ENCODE results near the gene MIDN. TPM values are rescaled to one million over a fixed set of nuclear protein-coding genes. Genes with fewer than 3 reads are reported as not detected.
A peak's percentile ranks its signal among the peaks of the same experiment; 100 is the strongest.

The MIDN gene
- polyA plus RNA-seq, 4 donors = 28.1 to 106 (median 33.0) TPM

GRCh38 chr19:1291761-1292418 is 43.5 kb downstream of the MIDN start:
- peak overlapping the region in 1 of 3 donors; percentile 18 for H3K4me3 ChIP-seq (ENCODE audit: low read depth in 1 of 3, low read length in 3 of 3)
- peaks cover 0 to 5% (median 0%) of the 10 kb centered on the region in 3 donors for H3K27me3 ChIP-seq (ENCODE audit: control insufficient read depth in 3 of 3, insufficient read depth in 3 of 3, low read length in 3 of 3)
- peaks cover 0 to 69% (median 4%) of the 10 kb centered on the region in 3 donors for H3K4me1 ChIP-seq (ENCODE audit: control insufficient read depth in 3 of 3, insufficient read depth in 2 of 3, low read depth in 1 of 3, low read length in 2 of 3)
- peak overlapping the region in 2 of 3 donors; percentile 77 to 94 for H3K27ac ChIP-seq (ENCODE audit: low read depth in 1 of 3, low read length in 2 of 3)
- FAIRE-seq = no peak
- WGBS, 3 donors = 12 to 45% (median 33%) methylated on average over 25 of the region's 25 CpGs
- H3K9me3 ChIP-seq (ENCODE audit: control insufficient read depth in 2 of 2, insufficient read depth in 1 of 2, low read depth in 1 of 2, low read length in 1 of 2) = no peaks in the 10 kb centered on the region
- peaks cover 0 to 87% (median 0%) of the 10 kb centered on the region in 3 donors for H3K36me3 ChIP-seq (ENCODE audit: control insufficient read depth in 3 of 3, insufficient read depth in 2 of 3, low read depth in 1 of 3, low read length in 3 of 3)
- peak; percentile 79 to 81 for DNase-seq

GRCh38 chr19:1292419-1293151 is 44.2 kb downstream of the MIDN start:
- Histone ChIP-seq H3K4me1 (ENCODE audit: control insufficient read depth in 3 of 3, insufficient read depth in 2 of 3, low read depth in 1 of 3, low read length in 2 of 3) (peaks cover 0 to 68% (median 4%) of the 10 kb centered on the region in 3 donors), H3K4me3 (ENCODE audit: low read depth in 1 of 3, low read length in 3 of 3) (no peak overlapping the region), H3K36me3 (ENCODE audit: control insufficient read depth in 3 of 3, insufficient read depth in 2 of 3, low read depth in 1 of 3, low read length in 3 of 3) (peaks cover 0 to 89% (median 0%) of the 10 kb centered on the region in 3 donors), H3K27me3 (ENCODE audit: control insufficient read depth in 3 of 3, insufficient read depth in 3 of 3, low read length in 3 of 3) (peaks cover 0 to 2% (median 0%) of the 10 kb centered on the region in 3 donors), H3K9me3 (ENCODE audit: control insufficient read depth in 2 of 2, insufficient read depth in 1 of 2, low read depth in 1 of 2, low read length in 1 of 2) (no peaks in the 10 kb centered on the region), H3K27ac (ENCODE audit: low read depth in 1 of 3, low read length in 2 of 3) (peak overlapping the region in 2 of 3 donors; percentile 77 to 94)
- WGBS, 3 donors = 80 to 83% (median 81%) methylated on average over 17 of the region's 17 CpGs
- no peak for FAIRE-seq
- no peak for DNase-seq

DNA sequence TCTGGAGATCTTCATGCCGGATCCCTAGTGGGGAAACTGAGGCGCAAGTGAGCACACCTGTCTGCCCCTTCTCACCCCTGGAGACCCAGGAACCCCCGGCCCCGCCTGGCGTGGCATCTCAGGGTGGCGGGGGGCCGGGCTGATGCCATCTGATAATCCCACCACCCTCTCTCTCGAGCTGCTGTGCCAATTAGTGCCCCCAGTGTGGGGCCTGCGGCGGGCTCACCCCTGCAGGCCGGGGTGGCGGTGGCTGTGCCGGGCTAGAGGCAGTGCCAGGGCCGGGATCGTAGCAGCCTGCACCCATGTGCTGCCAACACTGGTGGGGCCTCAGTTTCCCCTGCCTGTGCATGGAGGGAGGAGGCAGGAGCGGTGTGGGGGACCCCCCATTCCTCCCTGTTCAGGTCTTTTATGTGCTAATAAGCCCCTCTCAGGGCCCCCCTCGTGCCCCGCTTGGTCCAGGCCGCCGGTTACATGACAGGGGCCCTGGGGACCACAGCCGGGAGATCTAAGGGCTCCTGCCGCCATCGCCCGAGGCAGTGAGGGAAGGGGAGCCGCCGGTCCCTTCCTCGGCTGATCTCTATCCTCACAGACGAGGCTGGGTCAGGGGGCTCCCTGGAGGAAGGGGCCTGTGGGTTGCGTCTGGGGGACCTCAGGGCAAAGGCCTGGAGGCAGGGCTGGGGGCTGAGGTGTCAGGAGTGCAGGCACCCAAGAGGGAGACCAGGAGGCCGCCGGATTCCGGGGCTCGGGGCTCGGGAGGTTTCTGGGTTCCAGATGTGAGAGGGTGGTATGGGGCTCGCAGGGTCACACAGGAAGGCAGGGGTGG is 45.6 kb downstream of the MIDN start:
- Histone ChIP-seq H3K4me1 (ENCODE audit: control insufficient read depth in 3 of 3, insufficient read depth in 2 of 3, low read depth in 1 of 3, low read length in 2 of 3) (peaks cover 0 to 58% (median 4%) of the 10 kb centered on the region in 3 donors), H3K27me3 (ENCODE audit: control insufficient read depth in 3 of 3, insufficient read depth in 3 of 3, low read length in 3 of 3) (peaks cover 0 to 2% (median 0%) of the 10 kb centered on the region in 3 donors), H3K9me3 (ENCODE audit: control insufficient read depth in 2 of 2, insufficient read depth in 1 of 2, low read depth in 1 of 2, low read length in 1 of 2) (no peaks in the 10 kb centered on the region), H3K4me3 (ENCODE audit: low read depth in 1 of 3, low read length in 3 of 3) (no peak overlapping the region), H3K27ac (ENCODE audit: low read depth in 1 of 3, low read length in 2 of 3) (no peak overlapping the region), H3K36me3 (ENCODE audit: control insufficient read depth in 3 of 3, insufficient read depth in 2 of 3, low read depth in 1 of 3, low read length in 3 of 3) (peaks cover 0 to 86% (median 0%) of the 10 kb centered on the region in 3 donors)
- no peak for DNase-seq
- whole genome bisulfite sequencing, 3 donors = 83 to 84% (median 83%) methylated on average over 29 to 35 of the region's 35 CpGs
- no peak for FAIRE-seq

- peaks cover 0 to 86% (median 0%) of the 10 kb centered on the region in 3 donors for H3K36me3 ChIP-seq (ENCODE audit: control insufficient read depth in 3 of 3, insufficient read depth in 2 of 3, low read depth in 1 of 3, low read length in 3 of 3)
- H3K4me3 ChIP-seq (ENCODE audit: low read depth in 1 of 3, low read length in 3 of 3) = no peak overlapping the region
- 76 to 80% (median 79%) methylated on average over 14 of the region's 14 CpGs for WGBS, 3 donors
- FAIRE-seq (no peak), DNase-seq (no peak)
- H3K9me3 ChIP-seq (ENCODE audit: control insufficient read depth in 2 of 2, insufficient read depth in 1 of 2, low read depth in 1 of 2, low read length in 1 of 2) = no peaks in the 10 kb centered on the region
- H3K27ac ChIP-seq (ENCODE audit: low read depth in 1 of 3, low read length in 2 of 3) = no peak overlapping the region
- H3K4me1 ChIP-seq (ENCODE audit: control insufficient read depth in 3 of 3, insufficient read depth in 2 of 3, low read depth in 1 of 3, low read length in 2 of 3) = peaks cover 0 to 53% (median 4%) of the 10 kb centered on the region in 3 donors
- H3K27me3 ChIP-seq (ENCODE audit: control insufficient read depth in 3 of 3, insufficient read depth in 3 of 3, low read length in 3 of 3) = peaks cover 0 to 2% (median 0%) of the 10 kb centered on the region in 3 donors
Observed at GRCh38 chr19:1294688-1295087, 46.3 kb downstream of the MIDN start.

GRCh38 chr19:1295169-1296012 is 47.0 kb downstream of the MIDN start:
- WGBS, 3 donors = 35 to 63% (median 35%) methylated on average over 70 to 82 of the region's 82 CpGs
- no peak overlapping the region for H3K27ac ChIP-seq (ENCODE audit: low read depth in 1 of 3, low read length in 2 of 3)
- FAIRE-seq = no peak

GRCh38 chr19:1296078-1296477 is 47.7 kb downstream of the MIDN start:
- no peaks in the 10 kb centered on the region for H3K9me3 ChIP-seq (ENCODE audit: control insufficient read depth in 2 of 2, insufficient read depth in 1 of 2, low read depth in 1 of 2, low read length in 1 of 2)
- no peak for DNase-seq
- H3K36me3 ChIP-seq (ENCODE audit: control insufficient read depth in 3 of 3, insufficient read depth in 2 of 3, low read depth in 1 of 3, low read length in 3 of 3) = peaks cover 0 to 87% (median 0%) of the 10 kb centered on the region in 3 donors
- no peak overlapping the region for H3K27ac ChIP-seq (ENCODE audit: low read depth in 1 of 3, low read length in 2 of 3)
- 84 to 96% (median 90%) methylated on average over 11 to 12 of the region's 13 CpGs for WGBS, 3 donors
- no peak overlapping the region for H3K4me3 ChIP-seq (ENCODE audit: low read depth in 1 of 3, low read length in 3 of 3)
- FAIRE-seq = no peak
- peaks cover 0 to 2% (median 0%) of the 10 kb centered on the region in 3 donors for H3K27me3 ChIP-seq (ENCODE audit: control insufficient read depth in 3 of 3, insufficient read depth in 3 of 3, low read length in 3 of 3)
- peaks cover 0 to 39% (median 4%) of the 10 kb centered on the region in 3 donors for H3K4me1 ChIP-seq (ENCODE audit: control insufficient read depth in 3 of 3, insufficient read depth in 2 of 3, low read depth in 1 of 3, low read length in 2 of 3)

More at GRCh38 chr19:1295169-1296012, 47.0 kb downstream of the MIDN start:
- DNase-seq = no peak
- no peaks in the 10 kb centered on the region for H3K9me3 ChIP-seq (ENCODE audit: control insufficient read depth in 2 of 2, insufficient read depth in 1 of 2, low read depth in 1 of 2, low read length in 1 of 2)
- H3K4me1 ChIP-seq (ENCODE audit: control insufficient read depth in 3 of 3, insufficient read depth in 2 of 3, low read depth in 1 of 3, low read length in 2 of 3) = peaks cover 0 to 46% (median 4%) of the 10 kb centered on the region in 3 donors
- H3K4me3 ChIP-seq (ENCODE audit: low read depth in 1 of 3, low read length in 3 of 3) = no peak overlapping the region
- peaks cover 0 to 2% (median 0%) of the 10 kb centered on the region in 3 donors for H3K27me3 ChIP-seq (ENCODE audit: control insufficient read depth in 3 of 3, insufficient read depth in 3 of 3, low read length in 3 of 3)
- peaks cover 0 to 87% (median 0%) of the 10 kb centered on the region in 3 donors for H3K36me3 ChIP-seq (ENCODE audit: control insufficient read depth in 3 of 3, insufficient read depth in 2 of 3, low read depth in 1 of 3, low read length in 3 of 3)

- H3K4me3 ChIP-seq (ENCODE audit: low read depth in 1 of 3, low read length in 3 of 3) = no peak overlapping the region
- FAIRE-seq = no peak
- H3K27ac ChIP-seq (ENCODE audit: low read depth in 1 of 3, low read length in 2 of 3) = no peak overlapping the region
- H3K36me3 ChIP-seq (ENCODE audit: control insufficient read depth in 3 of 3, insufficient read depth in 2 of 3, low read depth in 1 of 3, low read length in 3 of 3) = peaks cover 0 to 86% (median 0%) of the 10 kb centered on the region in 3 donors
- no peak for DNase-seq
- peaks cover 0 to 2% (median 0%) of the 10 kb centered on the region in 3 donors for H3K27me3 ChIP-seq (ENCODE audit: control insufficient read depth in 3 of 3, insufficient read depth in 3 of 3, low read length in 3 of 3)
- WGBS, 3 donors = 86 to 90% (median 90%) methylated on average over 22 to 24 of the region's 24 CpGs
- no peaks in the 10 kb centered on the region for H3K9me3 ChIP-seq (ENCODE audit: control insufficient read depth in 2 of 2, insufficient read depth in 1 of 2, low read depth in 1 of 2, low read length in 1 of 2)
- peaks cover 0 to 33% (median 4%) of the 10 kb centered on the region in 3 donors for H3K4me1 ChIP-seq (ENCODE audit: control insufficient read depth in 3 of 3, insufficient read depth in 2 of 3, low read depth in 1 of 3, low read length in 2 of 3)
Observed at GRCh38 chr19:1296575-1297271, 48.3 kb downstream of the MIDN start.
